ENCODE measurements around the gene PAFAH1B2. TPM values are rescaled to one million over a fixed set of nuclear protein-coding genes. Genes with fewer than 3 reads are reported as not detected.

Gene PAFAH1B2
- total and polyA plus RNA-seq, 2 donors (not counting 3 experiments of a cell fraction or from before 2014, with no cell fraction given): 34.2 to 128 TPM

DNA sequence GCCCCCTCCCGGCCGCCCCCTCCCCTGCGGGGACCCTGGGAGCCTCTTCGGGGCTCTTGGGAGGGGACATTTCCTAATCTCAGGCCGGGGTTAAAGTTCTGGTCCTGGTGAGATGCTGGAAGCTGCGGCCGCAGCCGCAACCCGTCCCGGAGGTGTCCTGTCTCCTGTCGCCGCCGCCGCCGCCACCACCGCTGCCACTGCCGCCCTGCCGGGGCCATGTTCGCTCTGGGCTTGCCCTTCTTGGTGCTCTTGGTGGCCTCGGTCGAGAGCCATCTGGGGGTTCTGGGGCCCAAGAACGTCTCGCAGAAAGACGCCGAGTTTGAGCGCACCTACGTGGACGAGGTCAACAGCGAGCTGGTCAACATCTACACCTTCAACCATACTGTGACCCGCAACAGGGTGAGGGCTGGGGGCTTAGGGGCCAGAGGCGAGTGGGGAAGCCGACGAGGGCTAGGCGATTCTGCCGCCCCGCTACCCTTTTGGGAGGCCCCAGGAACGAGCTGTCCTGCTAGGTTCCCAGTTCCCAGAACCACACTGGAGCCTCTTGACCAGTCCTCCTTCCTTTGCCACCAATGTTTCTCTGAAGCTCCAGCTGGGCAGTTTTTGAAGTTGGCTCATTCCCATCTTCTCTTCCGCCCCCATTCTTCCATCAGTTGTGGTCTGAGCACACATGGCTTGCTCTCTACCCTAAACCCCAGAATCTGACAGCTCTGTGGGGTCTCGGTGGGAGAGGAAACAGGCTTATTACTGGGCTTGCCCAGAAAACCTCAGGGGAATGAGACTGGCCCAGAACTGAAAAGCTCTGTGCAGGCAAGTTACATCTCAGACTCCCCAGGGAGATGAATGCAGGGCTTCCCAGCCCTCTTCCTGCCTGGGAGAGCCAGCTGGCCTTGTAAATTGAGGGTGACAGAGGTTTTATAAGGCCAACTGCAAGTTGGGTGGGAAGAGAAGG is 35.2 kb downstream of the PAFAH1B2 start:
- no peaks in the 10 kb centered on the region for H4K20me1 ChIP-seq (replicated peaks; ENCODE audit: control insufficient read depth, extremely low read depth, insufficient read depth, low read length)

More for the DNA sequence above, 35.2 kb downstream of the PAFAH1B2 start:
- Histone ChIP-seq H3K9me3 (replicated peaks; ENCODE audit: control insufficient read depth, insufficient read depth, low read length) (no peaks in the 10 kb centered on the region), H3K27ac (ENCODE audit: insufficient read depth, low read depth, low read length) (peak overlapping the region; percentile 34), H3K9ac (replicated peaks; ENCODE audit: extremely low read depth, insufficient read depth, low read length) (peak overlapping the region; percentile 67), H3K4me3 (replicated peaks in 1 of 3; ENCODE audit: insufficient read depth in 1 of 3, low read depth in 1 of 3, low read length in 3 of 3) (peak overlapping the region; percentile 32 to 70 (median 60)), H3K36me3 (ENCODE audit: control insufficient read depth in 2 of 2, extremely low read depth in 1 of 2, insufficient read depth in 2 of 2, low read length in 2 of 2) (peaks cover 0 to 5% of the 10 kb centered on the region in 2 experiments), H3K27me3 (ENCODE audit: control insufficient read depth in 2 of 2, insufficient read depth in 2 of 2, low read length in 2 of 2) (no peaks in the 10 kb centered on the region), H3K4me2 (ENCODE audit: insufficient read depth, low read length) (peak overlapping the region; percentile 73), H3K9me1 (replicated peaks; ENCODE audit: control insufficient read depth, extremely low read depth, insufficient read depth, low read length) (no peaks in the 10 kb centered on the region), H3K4me1 (ENCODE audit: control insufficient read depth, extremely low read depth, insufficient read depth, low read length) (peaks cover 18% of the 10 kb centered on the region), H2AFZ (ENCODE audit: low read depth, low read length) (peak overlapping the region; percentile 69), H3K79me2 (ENCODE audit: control insufficient read depth, insufficient read depth, low read length) (no peaks in the 10 kb centered on the region)
- ChIA-PET CTCF (interaction anchor here (0.5 to 5.8 kb wide), 13 partner anchors 10 to 388 kb away, joined by 3 to 90 read pairs (median 5); partner anchors contain the start of genes APOA5, PAFAH1B2, PCSK7 and RNF214), POLR2A (interaction anchor here (0.5 to 1.5 kb wide), 6 partner anchors 12 to 392 kb away, joined by 3 to 4 read pairs (median 4); partner anchors contain the start of gene PCSK7)
- dilution Hi-C loops (cut with MboI; ENCODE audit: extremely low pct_ligation_motif_present, low sequenced_read_pairs) (no loop called here), intact Hi-C loops (cut with micrococcal nuclease) (loop anchor here (2.0 to 5.0 kb wide), 2 partner anchors 19 to 138 kb away; partner anchors contain the start of genes BACE1 and TAGLN)
- TF ChIP-seq JUN (IDR thresholded peaks at IDR 0.05; ENCODE audit: borderline replicate concordance, insufficient read depth, insufficient read length, low read depth): no peak
- TF ChIP-seq MYC (IDR thresholded peaks at IDR 0.05; ENCODE audit: low read depth, low read length): no peak
- TF ChIP-seq POLR2A (IDR thresholded peaks at IDR 0.05; ENCODE audit: low read depth, low read length): no peak
- TF ChIP-seq, protein P1, sequence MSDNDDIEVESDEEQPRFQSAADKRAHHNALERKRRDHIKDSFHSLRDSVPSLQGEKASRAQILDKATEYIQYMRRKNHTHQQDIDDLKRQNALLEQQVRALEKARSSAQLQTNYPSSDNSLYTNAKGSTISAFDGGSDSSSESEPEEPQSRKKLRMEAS (IDR thresholded peaks at IDR 0.05; ENCODE audit: insufficient read depth, insufficient read length): no peak
- no peak for TF ChIP-seq POLR2AphosphoS5 (IDR thresholded peaks at IDR 0.05; ENCODE audit: insufficient read depth, low read depth, low read length)
- TF ChIP-seq, protein P2, sequence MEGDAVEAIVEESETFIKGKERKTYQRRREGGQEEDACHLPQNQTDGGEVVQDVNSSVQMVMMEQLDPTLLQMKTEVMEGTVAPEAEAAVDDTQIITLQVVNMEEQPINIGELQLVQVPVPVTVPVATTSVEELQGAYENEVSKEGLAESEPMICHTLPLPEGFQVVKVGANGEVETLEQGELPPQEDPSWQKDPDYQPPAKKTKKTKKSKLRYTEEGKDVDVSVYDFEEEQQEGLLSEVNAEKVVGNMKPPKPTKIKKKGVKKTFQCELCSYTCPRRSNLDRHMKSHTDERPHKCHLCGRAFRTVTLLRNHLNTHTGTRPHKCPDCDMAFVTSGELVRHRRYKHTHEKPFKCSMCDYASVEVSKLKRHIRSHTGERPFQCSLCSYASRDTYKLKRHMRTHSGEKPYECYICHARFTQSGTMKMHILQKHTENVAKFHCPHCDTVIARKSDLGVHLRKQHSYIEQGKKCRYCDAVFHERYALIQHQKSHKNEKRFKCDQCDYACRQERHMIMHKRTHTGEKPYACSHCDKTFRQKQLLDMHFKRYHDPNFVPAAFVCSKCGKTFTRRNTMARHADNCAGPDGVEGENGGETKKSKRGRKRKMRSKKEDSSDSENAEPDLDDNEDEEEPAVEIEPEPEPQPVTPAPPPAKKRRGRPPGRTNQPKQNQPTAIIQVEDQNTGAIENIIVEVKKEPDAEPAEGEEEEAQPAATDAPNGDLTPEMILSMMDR (IDR thresholded peaks at IDR 0.05; ENCODE audit: extremely low read depth in 1 of 2, insufficient read depth in 1 of 2, low read depth in 1 of 2, low read length in 2 of 2): no peak
- TF ChIP-seq GATA2 (IDR thresholded peaks at IDR 0.05; ENCODE audit: insufficient read depth, insufficient read length, low read depth, low read length): no peak
- TF ChIP-seq FOS (IDR thresholded peaks at IDR 0.05; ENCODE audit: borderline replicate concordance, insufficient read depth, low read length): no peak
- no peak for TF ChIP-seq EZH2 (IDR thresholded peaks at IDR 0.05; ENCODE audit: borderline replicate concordance, low read depth, low read length, severe bottlenecking)
- FAIRE-seq (peak; percentile 64), DNase-seq (ENCODE audit: low read depth, low spot score) (peak; percentile 29)
- TSS peak; percentile 35 for BruUV-seq (replicated peaks)

Measured in endothelial cell of umbilical vein (primary cell).